NT2/D1 (cell line): Measurements from ENCODE around the gene HOXB8.

Source experiments
- SUZ12 ChIP-seq: IDR thresholded peaks from 2 replicates; pipeline ENCODE4 v1.6.1; 2011; ENCODE audit not compliant: insufficient read length, insufficient read depth; ENCODE audit errors: extremely low read depth
- YY1 ChIP-seq: IDR thresholded peaks from 2 replicates; pipeline ENCODE4 v1.6.1; 2011; ENCODE audit not compliant: insufficient read length, insufficient read depth
- ZNF274 ChIP-seq: IDR thresholded peaks from 2 replicates; pipeline ENCODE4 v1.6.1; 2011; ENCODE audit warnings: mild to moderate bottlenecking, low read depth, low read length

GRCh38 chr17:48563867-48564187, 51.3 kb downstream of the HOXB8 start:
- TF ChIP-seq YY1 = no peak
- TF ChIP-seq ZNF274 = no peak
- no peak for TF ChIP-seq SUZ12
